Left ventricle myocardium inferior (tissue), 1 donor: ENCODE measurements around the gene RHBDF2. TPM values are rescaled to one million over a fixed set of nuclear protein-coding genes. Genes with fewer than 3 reads are reported as not detected.

ENCODE experiments used
- DNase-seq: peaks from one replicate; pipeline ENCODE4 v3.0.0-alpha.2; 2020
- H3K27ac ChIP-seq: fragments of 200-600 bp; replicated peaks from 2 replicates; pipeline ENCODE4 v1.8.0; 2021
- H3K27me3 ChIP-seq: fragments of 200-600 bp; 2 replicates; pipeline ENCODE4 v1.8.0; 2021; ENCODE audit warnings: low read depth
- H3K36me3 ChIP-seq: fragments of 200-600 bp; 2 replicates; pipeline ENCODE4 v1.8.0; 2021
- H3K4me1 ChIP-seq: fragments of 200-600 bp; 2 replicates; pipeline ENCODE4 v1.8.0; 2021
- H3K4me3 ChIP-seq: fragments of 200-600 bp; 2 replicates; pipeline ENCODE4 v1.8.0; 2021; ENCODE audit warnings: mild to moderate bottlenecking, moderate library complexity
- H3K9me3 ChIP-seq: fragments of 200-600 bp; replicated peaks from 2 replicates; pipeline ENCODE4 v1.8.0; 2021
- intact Hi-C: fragments of 100-400 bp; cut with micrococcal nuclease; formaldehyde crosslinking; loops from one replicate; pipeline ENCODE4 v1.11.0; 2022
- total RNA-seq: library from RNA; stranded (reverse); fragmentation: NEBNext Ultra II Directional; extraction: Animal tissue kit (Norgen Biotek cat#: 25700); gene quantifications from one replicate; pipeline ENCODE4 v1.2.1, GENCODE V29; 2021
- TF ChIP-seq, protein P1 (sequence below): fragments of 200-600 bp; IDR thresholded peaks from 2 replicates; pipeline ENCODE4 v1.8.0; 2021; ENCODE audit warnings: antibody characterized with exemption, mild to moderate bottlenecking, borderline replicate concordance
- donor health status: DM: no; HTN: yes; CAD: no; lungs with severe emphysema.

Gene RHBDF2
- total RNA-seq, 1 donor from 2014 or later, result 13.8 TPM

DNA sequence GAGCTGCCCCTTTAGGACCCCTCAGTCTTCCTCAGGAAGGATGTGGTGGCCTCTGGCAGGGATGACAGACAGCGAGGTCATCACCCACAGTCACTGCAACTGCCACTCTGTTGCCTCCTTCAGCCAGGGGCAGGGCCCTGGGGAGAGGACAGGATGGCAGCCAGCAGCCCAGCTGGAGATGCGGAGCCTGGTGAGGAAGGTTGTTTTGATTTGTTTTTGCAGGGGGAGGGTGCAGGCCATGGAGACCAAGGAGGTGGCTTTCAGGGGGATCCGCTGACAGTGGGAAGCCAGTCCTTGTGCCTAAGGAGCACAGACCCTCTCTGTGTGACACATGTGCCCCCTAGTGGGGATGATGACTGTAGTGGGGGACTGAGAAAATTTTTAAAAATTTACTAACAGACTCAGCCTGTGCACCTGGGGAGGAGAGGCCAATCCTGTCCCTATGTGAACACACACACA is 46.0 kb upstream of the RHBDF2 start:
- peak; percentile 47 for DNase-seq
- Histone ChIP-seq H3K4me3 (no peak overlapping the region), H3K9me3 (no peaks in the 10 kb centered on the region), H3K4me1 (peaks cover 68% of the 10 kb centered on the region), H3K36me3 (no peaks in the 10 kb centered on the region), H3K27ac (peak overlapping the region; percentile 94), H3K27me3 (no peaks in the 10 kb centered on the region)
- intact Hi-C loops, result loop anchor here (2.0 kb wide), 1 partner anchor 22 kb away; no protein-coding TSS in a partner anchor
- TF ChIP-seq, protein P1, sequence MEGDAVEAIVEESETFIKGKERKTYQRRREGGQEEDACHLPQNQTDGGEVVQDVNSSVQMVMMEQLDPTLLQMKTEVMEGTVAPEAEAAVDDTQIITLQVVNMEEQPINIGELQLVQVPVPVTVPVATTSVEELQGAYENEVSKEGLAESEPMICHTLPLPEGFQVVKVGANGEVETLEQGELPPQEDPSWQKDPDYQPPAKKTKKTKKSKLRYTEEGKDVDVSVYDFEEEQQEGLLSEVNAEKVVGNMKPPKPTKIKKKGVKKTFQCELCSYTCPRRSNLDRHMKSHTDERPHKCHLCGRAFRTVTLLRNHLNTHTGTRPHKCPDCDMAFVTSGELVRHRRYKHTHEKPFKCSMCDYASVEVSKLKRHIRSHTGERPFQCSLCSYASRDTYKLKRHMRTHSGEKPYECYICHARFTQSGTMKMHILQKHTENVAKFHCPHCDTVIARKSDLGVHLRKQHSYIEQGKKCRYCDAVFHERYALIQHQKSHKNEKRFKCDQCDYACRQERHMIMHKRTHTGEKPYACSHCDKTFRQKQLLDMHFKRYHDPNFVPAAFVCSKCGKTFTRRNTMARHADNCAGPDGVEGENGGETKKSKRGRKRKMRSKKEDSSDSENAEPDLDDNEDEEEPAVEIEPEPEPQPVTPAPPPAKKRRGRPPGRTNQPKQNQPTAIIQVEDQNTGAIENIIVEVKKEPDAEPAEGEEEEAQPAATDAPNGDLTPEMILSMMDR, result peak; percentile 81

DNA sequence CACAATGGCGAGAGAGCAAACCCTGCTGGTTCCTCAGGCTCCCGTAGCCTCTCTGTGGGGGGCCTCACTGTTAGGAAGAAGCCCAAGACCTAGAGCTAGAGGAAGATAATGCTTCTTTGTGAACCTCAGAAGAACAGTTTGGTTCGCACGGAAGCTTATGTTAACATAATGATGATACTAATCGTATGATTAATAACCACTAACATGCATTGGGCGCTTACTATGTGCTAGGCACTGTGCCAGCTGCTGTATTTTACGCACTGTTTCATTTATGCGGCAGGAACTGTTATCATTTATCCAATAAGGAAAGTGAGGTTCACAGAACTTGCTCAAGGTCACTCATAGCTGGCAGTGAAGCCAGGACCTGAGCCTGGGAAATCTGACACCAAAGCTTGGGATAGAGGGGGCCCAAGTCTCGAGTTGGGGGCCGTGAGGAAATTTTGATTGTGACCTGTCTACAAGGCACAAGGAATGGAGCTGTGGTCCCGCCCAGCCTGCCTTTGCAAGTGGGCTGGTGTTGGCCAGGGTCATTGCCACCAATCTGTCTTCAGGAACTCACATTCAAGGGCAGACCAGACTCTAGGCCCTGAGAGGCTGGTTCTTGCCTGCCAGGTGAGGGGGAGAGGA is 45.4 kb upstream of the RHBDF2 start:
- TF ChIP-seq, protein P1, result no peak
- no peaks in the 10 kb centered on the region for H3K27me3 ChIP-seq
- H3K27ac ChIP-seq, result peak overlapping the region; percentile 94
- peaks cover 74% of the 10 kb centered on the region for H3K4me1 ChIP-seq
- H3K9me3 ChIP-seq, result no peaks in the 10 kb centered on the region
- no peak overlapping the region for H3K4me3 ChIP-seq
- intact Hi-C loops, result loop anchor here (2.0 kb wide), 1 partner anchor 22 kb away; no protein-coding TSS in a partner anchor
- H3K36me3 ChIP-seq, result no peaks in the 10 kb centered on the region
- DNase-seq, result no peak

DNA sequence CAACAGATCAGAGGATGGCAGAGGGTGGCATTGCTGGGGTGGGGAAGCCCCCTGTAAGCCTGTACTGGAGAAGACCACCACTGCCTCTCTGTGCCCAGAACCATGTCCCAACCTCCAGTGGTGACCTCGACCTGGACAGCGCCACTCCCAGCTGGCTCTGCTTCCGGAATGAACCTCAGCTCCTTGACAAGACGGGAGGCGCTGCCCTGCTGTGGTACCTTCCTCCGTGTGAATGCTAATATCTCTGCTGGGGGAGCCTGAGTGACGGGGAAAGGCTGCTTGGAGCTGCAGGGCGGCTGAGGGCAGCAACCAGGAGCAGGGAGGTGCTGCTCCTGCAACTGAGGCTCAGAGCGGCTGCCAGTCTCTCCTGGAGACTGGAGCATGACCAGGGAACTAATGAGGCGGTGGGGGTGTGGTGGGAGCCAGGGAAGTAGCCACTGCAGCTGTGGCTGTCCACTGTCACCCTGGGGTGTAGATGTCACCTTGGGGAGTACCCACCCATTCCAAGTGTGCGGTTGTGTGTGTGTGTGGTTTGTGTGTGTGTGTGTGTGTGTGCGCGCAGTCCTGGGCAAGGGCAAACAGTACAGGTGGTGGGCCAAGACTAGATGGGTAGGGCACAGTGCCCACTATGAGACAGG is 44.8 kb upstream of the RHBDF2 start:
- H3K9me3 ChIP-seq, result no peaks in the 10 kb centered on the region
- TF ChIP-seq, protein P1, result no peak
- peak overlapping the region; percentile 94 for H3K27ac ChIP-seq
- intact Hi-C loops, result loop anchor here (2.0 kb wide), 1 partner anchor 21 kb away; no protein-coding TSS in a partner anchor
- H3K27me3 ChIP-seq, result no peaks in the 10 kb centered on the region
- no peaks in the 10 kb centered on the region for H3K36me3 ChIP-seq
- H3K4me3 ChIP-seq, result no peak overlapping the region
- H3K4me1 ChIP-seq, result peaks cover 75% of the 10 kb centered on the region
- DNase-seq, result peak; percentile 14

DNA sequence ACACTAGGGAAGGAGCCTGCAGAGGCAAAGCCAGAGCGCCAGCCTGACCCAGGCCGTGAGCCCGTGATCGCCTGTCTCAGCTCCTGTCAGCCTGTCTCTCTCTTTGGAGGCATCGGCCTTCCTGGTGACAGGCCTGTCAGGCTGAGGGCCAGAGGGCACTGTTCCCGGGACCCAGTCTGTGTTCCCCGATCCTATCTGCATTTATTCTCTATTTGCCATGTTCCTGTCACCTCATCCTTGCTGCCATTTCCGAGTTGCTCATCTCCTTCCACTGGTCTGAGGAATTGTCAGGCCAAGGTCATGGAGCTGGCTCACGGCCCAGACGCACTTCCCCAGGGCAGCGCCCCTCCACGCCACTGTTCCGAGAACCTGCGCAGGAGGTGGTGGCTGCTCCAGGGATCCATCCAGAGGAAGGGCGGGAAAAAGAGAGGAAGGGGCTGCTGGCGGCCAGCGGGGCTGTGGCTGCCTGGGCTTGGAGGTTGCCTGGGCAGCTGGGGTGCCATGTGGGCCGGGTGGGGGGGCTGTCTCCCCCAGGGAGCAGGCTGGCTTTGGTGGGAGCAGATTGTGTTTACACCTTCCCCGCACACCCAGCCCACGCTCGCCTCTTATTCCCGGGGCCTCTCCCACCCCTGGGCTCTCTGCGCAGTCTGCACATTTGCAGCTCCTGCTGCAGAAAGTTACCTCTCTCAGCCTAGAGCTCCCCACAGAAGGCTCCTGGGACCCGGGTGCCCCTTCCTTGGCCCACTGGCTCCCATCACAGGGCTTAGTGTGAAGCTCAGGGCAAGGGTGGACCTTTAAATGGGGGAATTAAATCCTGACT is 43.5 kb upstream of the RHBDF2 start:
- intact Hi-C loops, result no loop called here
- Histone ChIP-seq H3K4me3 (peak overlapping the region; percentile 47), H3K4me1 (peaks cover 80% of the 10 kb centered on the region), H3K36me3 (no peaks in the 10 kb centered on the region), H3K27ac (peak overlapping the region; percentile 94), H3K9me3 (no peaks in the 10 kb centered on the region), H3K27me3 (no peaks in the 10 kb centered on the region)
- peak; percentile 74 for DNase-seq
- TF ChIP-seq, protein P1, result no peak

DNA sequence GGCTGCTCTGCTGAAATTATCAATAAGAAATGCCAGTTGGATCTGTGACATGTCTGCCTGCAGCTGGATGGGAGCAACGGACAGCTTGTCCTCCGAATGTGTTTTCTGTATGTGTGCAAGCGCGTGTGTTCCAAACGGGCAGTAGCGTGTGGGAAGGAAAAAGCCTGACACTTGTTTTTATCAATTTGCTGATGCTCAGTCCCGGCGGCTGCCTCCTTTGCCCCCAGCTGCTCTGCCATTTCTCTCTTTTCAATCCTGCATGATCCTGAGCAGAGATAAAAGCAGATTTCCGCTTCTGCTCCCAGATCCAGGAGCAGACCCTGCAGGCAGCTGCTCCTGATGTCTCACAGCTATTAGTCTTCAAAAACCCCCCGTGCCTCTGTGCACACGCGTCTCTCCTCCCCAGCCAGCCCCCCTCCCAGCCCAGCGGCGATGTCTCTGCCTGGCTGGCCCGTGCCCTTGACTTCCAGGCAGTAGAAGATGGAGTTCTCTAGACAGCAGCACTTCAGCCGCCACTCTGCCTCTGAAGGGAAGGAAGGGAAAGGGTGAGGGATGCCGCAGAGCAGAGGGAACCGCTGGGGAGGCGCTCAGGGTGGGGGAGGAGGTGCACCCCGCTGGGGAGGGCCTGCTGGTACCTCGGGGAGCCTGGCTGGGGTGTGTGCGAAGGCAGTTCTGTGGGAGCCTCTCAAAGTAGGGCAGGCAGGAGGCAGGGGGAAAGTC is 42.8 kb upstream of the RHBDF2 start:
- Histone ChIP-seq H3K27ac (peak overlapping the region; percentile 94), H3K4me3 (peak overlapping the region; percentile 47), H3K27me3 (no peaks in the 10 kb centered on the region), H3K36me3 (no peaks in the 10 kb centered on the region), H3K9me3 (no peaks in the 10 kb centered on the region), H3K4me1 (peaks cover 87% of the 10 kb centered on the region)
- intact Hi-C loops, result no loop called here
- DNase-seq, result no peak
- TF ChIP-seq, protein P1, result no peak
